ENCODE results near the gene TIGD6.

TIGD6 gene

GRCh38 chr5:149993471-149993870 lies 7.0 kb downstream of the TIGD6 start:
- Histone ChIP-seq H3K27ac (ENCODE audit: low read depth, low read length) (no peak overlapping the region), H3K9me3 (ENCODE audit: insufficient read depth, low read length) (no peaks in the 10 kb centered on the region), H4K20me1 (ENCODE audit: low read depth, low read length) (no peaks in the 10 kb centered on the region), H3K4me2 (ENCODE audit: low read depth, low read length, poor library complexity, severe bottlenecking) (no peak overlapping the region), H3K27me3 (ENCODE audit: low read length) (no peaks in the 10 kb centered on the region), H3K9me2 (replicated peaks; ENCODE audit: insufficient read depth, low read length) (no peaks in the 10 kb centered on the region), H3K4me3 (ENCODE audit: insufficient read depth, low read length, poor library complexity, severe bottlenecking) (no peak overlapping the region), H3K79me2 (ENCODE audit: insufficient read depth, low read length) (no peaks in the 10 kb centered on the region), H2AFZ (ENCODE audit: low read depth, low read length, severe bottlenecking) (no peak overlapping the region), H3K36me3 (ENCODE audit: low read length) (no peaks in the 10 kb centered on the region), H3K9ac (ENCODE audit: low read length) (no peak overlapping the region), H3F3A (ENCODE audit: insufficient read depth) (no peaks in the 10 kb centered on the region; the same call in 1 of the 2 replicates)
- TF ChIP-seq EZH2phosphoT487 (conservative IDR thresholded peaks at IDR 0.05; ENCODE audit: low read length) (no peak), CTCF (IDR thresholded peaks at IDR 0.05; ENCODE audit: insufficient read depth, low read length, poor library complexity, severe bottlenecking) (no peak)

- Histone ChIP-seq H3F3A (ENCODE audit: insufficient read depth) (no peaks in the 10 kb centered on the region), H3K79me2 (ENCODE audit: insufficient read depth, low read length) (no peaks in the 10 kb centered on the region), H3K4me2 (ENCODE audit: low read depth, low read length, poor library complexity, severe bottlenecking) (no peak overlapping the region), H3K9ac (ENCODE audit: low read length) (no peak overlapping the region), H3K36me3 (ENCODE audit: low read length) (no peaks in the 10 kb centered on the region), H2AFZ (ENCODE audit: low read depth, low read length, severe bottlenecking) (no peak overlapping the region), H4K20me1 (ENCODE audit: low read depth, low read length) (no peaks in the 10 kb centered on the region), H3K9me3 (ENCODE audit: insufficient read depth, low read length) (no peaks in the 10 kb centered on the region), H3K27ac (ENCODE audit: low read depth, low read length) (no peak overlapping the region), H3K9me2 (replicated peaks; ENCODE audit: insufficient read depth, low read length) (no peaks in the 10 kb centered on the region), H3K27me3 (ENCODE audit: low read length) (no peaks in the 10 kb centered on the region), H3K4me3 (ENCODE audit: insufficient read depth, low read length, poor library complexity, severe bottlenecking) (no peak overlapping the region)
- TF ChIP-seq CTCF (IDR thresholded peaks at IDR 0.05; ENCODE audit: insufficient read depth, low read length, poor library complexity, severe bottlenecking) (peak; percentile 86), EZH2phosphoT487 (conservative IDR thresholded peaks at IDR 0.05; ENCODE audit: low read length) (no peak)
These were observed 9.7 kb downstream of the TIGD6 start for GRCh38 chr5:149990518-149991376.

GRCh38 chr5:149988126-149988525 lies 12.3 kb downstream of the TIGD6 start:
- H3K79me2 ChIP-seq (ENCODE audit: insufficient read depth, low read length), result no peaks in the 10 kb centered on the region
- H3K4me3 ChIP-seq (ENCODE audit: insufficient read depth, low read length, poor library complexity, severe bottlenecking), result no peak overlapping the region
- H3K36me3 ChIP-seq (ENCODE audit: low read length), result no peaks in the 10 kb centered on the region
- TF ChIP-seq CTCF (IDR thresholded peaks at IDR 0.05; ENCODE audit: insufficient read depth, low read length, poor library complexity, severe bottlenecking) (no peak), EZH2phosphoT487 (conservative IDR thresholded peaks at IDR 0.05; ENCODE audit: low read length) (no peak)
- H3K27ac ChIP-seq (ENCODE audit: low read depth, low read length), result no peak overlapping the region
- H3K9me3 ChIP-seq (ENCODE audit: insufficient read depth, low read length), result no peaks in the 10 kb centered on the region
- no peak overlapping the region for H3K9ac ChIP-seq (ENCODE audit: low read length)
- no peaks in the 10 kb centered on the region for H3K27me3 ChIP-seq (ENCODE audit: low read length)
- H3K4me2 ChIP-seq (ENCODE audit: low read depth, low read length, poor library complexity, severe bottlenecking), result no peak overlapping the region
- H3K9me2 ChIP-seq (replicated peaks; ENCODE audit: insufficient read depth, low read length), result no peaks in the 10 kb centered on the region
- no peaks in the 10 kb centered on the region for H4K20me1 ChIP-seq (ENCODE audit: low read depth, low read length)
- no peaks in the 10 kb centered on the region for H3F3A ChIP-seq (ENCODE audit: insufficient read depth)
- H2AFZ ChIP-seq (ENCODE audit: low read depth, low read length, severe bottlenecking), result no peak overlapping the region
